Osteoblast (primary cell): ENCODE results near the gene BCL3. TPM values are rescaled to one million over a fixed set of nuclear protein-coding genes. Genes with fewer than 3 reads are reported as not detected.

Experiments
- DNase-seq: peaks from one replicate; pipeline ENCODE4 v3.0.0; 2011; ENCODE audit warnings: low spot score, mixed read lengths; ENCODE audit not compliant: insufficient read length; ENCODE audit errors: missing footprints
- H2AFZ ChIP-seq: 2 replicates; pipeline ENCODE4 v1.6.0; 2011; ENCODE audit warnings: mild to moderate bottlenecking, low read length
- H3K27ac ChIP-seq: 2 replicates; pipeline ENCODE4 v1.5.1; 2011; ENCODE audit warnings: mild to moderate bottlenecking, low read depth, low read length, moderate library complexity
- H3K27me3 ChIP-seq: 2 replicates; pipeline ENCODE4 v1.6.0; 2012; ENCODE audit warnings: mild to moderate bottlenecking, control low read depth, inconsistent platforms, low read length, moderate library complexity; ENCODE audit not compliant: insufficient read depth
- H3K36me3 ChIP-seq: 2 replicates; pipeline ENCODE4 v1.5.1; 2011; ENCODE audit warnings: mild to moderate bottlenecking, low read length, control low read depth, moderate library complexity; ENCODE audit not compliant: insufficient read depth
- H3K4me1 ChIP-seq: 2 replicates; pipeline ENCODE4 v1.5.1; 2011; ENCODE audit warnings: mild to moderate bottlenecking, low read length, control low read depth, moderate library complexity; ENCODE audit not compliant: insufficient read depth
- H3K4me2 ChIP-seq: 2 replicates; pipeline ENCODE4 v1.6.0; 2011; ENCODE audit warnings: mild to moderate bottlenecking, low read length; ENCODE audit not compliant: insufficient read depth
- H3K4me3 ChIP-seq: fragments of 200-600 bp; sonication (generic); 3 replicates; pipeline ENCODE4 v1.5.1; 2012; ENCODE audit warnings: mild to moderate bottlenecking, low read length, inconsistent platforms; ENCODE audit not compliant: insufficient read depth
- H3K79me2 ChIP-seq: 2 replicates; pipeline ENCODE4 v1.6.0; 2012; ENCODE audit warnings: mild to moderate bottlenecking, low read length, control low read depth, inconsistent platforms; ENCODE audit not compliant: insufficient read depth
- H3K9me3 ChIP-seq: 2 replicates; pipeline ENCODE4 v1.5.1; 2011; ENCODE audit warnings: low read depth, low read length, control low read depth
- H4K20me1 ChIP-seq: 2 replicates; pipeline ENCODE4 v1.6.0; 2012; ENCODE audit warnings: mild to moderate bottlenecking, low read length, control low read depth; ENCODE audit not compliant: insufficient read depth
- total RNA-seq: library from RNA; depleted of rRNA; stranded (reverse); fragments of >200 nt; gene quantifications from 2 replicates; pipeline ENCODE4 v1.2.3, GENCODE V29; 2012
- TF ChIP-seq, protein P1 (sequence below): IDR thresholded peaks from 2 replicates; pipeline ENCODE4 v1.5.1; 2011; ENCODE audit warnings: mild to moderate bottlenecking, low read depth, low read length, moderate library complexity; ENCODE audit errors: extremely low read depth

Gene BCL3
- total RNA-seq, 1 donor, result 7.2 TPM

DNA sequence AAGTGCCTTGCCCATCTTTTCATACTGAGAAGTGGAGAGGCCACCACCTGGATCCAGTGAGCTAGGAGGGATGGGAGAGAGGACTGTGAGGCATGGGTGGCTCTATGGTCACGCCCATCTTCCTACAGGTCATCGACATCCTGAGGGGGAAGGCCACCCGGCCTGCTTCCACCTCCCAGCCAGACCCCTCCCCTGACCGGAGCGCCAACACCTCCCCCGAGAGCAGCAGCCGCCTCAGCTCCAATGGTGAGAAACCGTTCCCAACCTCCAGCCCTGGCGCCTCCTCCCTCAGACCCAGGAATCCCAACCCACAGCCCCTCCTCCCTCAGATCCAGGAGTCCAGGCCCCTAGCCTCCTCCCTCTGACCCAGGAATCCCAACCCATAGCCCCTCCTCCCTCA lies 10.1 kb downstream of the BCL3 start:
- peaks cover 15% of the 10 kb centered on the region for H3K79me2 ChIP-seq
- H3K4me1 ChIP-seq, result peaks cover 31% of the 10 kb centered on the region
- no peak overlapping the region for H3K27ac ChIP-seq
- H3K27me3 ChIP-seq, result no peaks in the 10 kb centered on the region
- H3K4me2 ChIP-seq, result no peak overlapping the region
- no peak overlapping the region for H3K4me3 ChIP-seq
- H2AFZ ChIP-seq, result no peak overlapping the region
- peaks cover 13% of the 10 kb centered on the region for H4K20me1 ChIP-seq
- H3K9me3 ChIP-seq, result no peaks in the 10 kb centered on the region
- TF ChIP-seq, protein P1, sequence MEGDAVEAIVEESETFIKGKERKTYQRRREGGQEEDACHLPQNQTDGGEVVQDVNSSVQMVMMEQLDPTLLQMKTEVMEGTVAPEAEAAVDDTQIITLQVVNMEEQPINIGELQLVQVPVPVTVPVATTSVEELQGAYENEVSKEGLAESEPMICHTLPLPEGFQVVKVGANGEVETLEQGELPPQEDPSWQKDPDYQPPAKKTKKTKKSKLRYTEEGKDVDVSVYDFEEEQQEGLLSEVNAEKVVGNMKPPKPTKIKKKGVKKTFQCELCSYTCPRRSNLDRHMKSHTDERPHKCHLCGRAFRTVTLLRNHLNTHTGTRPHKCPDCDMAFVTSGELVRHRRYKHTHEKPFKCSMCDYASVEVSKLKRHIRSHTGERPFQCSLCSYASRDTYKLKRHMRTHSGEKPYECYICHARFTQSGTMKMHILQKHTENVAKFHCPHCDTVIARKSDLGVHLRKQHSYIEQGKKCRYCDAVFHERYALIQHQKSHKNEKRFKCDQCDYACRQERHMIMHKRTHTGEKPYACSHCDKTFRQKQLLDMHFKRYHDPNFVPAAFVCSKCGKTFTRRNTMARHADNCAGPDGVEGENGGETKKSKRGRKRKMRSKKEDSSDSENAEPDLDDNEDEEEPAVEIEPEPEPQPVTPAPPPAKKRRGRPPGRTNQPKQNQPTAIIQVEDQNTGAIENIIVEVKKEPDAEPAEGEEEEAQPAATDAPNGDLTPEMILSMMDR, result no peak
- DNase-seq, result peak; percentile 85
- peaks cover 53% of the 10 kb centered on the region for H3K36me3 ChIP-seq

DNA sequence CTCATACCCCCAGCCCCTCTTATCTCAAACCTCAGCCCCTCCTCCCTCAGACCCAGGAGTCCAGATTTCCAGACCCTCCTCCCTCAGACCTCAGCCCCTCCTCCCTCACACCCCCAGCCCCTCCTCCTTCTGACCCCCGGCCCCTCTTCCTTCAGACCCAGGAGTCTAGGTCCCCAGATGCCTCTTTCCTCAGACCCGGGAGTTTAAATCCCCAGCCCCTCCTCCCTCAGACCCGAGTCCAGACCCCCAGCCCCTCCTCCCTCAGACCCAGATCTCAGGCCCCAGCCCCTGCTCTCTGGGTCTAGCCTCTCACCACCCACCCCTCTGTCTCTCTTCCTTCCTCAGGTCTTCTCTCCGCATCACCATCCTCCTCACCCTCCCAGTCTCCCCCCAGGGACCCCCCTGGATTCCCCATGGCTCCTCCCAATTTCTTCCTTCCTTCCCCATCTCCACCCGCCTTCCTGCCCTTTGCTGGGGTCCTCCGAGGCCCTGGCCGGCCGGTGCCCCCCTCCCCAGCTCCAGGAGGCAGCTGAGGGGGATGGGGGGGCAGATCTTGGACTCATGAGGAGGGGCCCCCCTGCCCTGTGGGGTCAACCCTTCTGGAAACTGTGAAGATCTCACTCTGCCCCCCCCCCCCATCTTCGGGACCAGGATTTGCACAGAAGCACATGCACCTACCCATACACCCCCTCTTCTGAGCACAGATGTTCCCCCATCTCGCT lies 10.7 kb downstream of the BCL3 start:
- H3K36me3 ChIP-seq, result peaks cover 53% of the 10 kb centered on the region
- peaks cover 13% of the 10 kb centered on the region for H3K79me2 ChIP-seq
- H3K9me3 ChIP-seq, result no peaks in the 10 kb centered on the region
- no peak overlapping the region for H3K4me2 ChIP-seq
- no peaks in the 10 kb centered on the region for H3K27me3 ChIP-seq
- no peak overlapping the region for H3K27ac ChIP-seq
- TF ChIP-seq, protein P1, result no peak
- H2AFZ ChIP-seq, result no peak overlapping the region
- peaks cover 25% of the 10 kb centered on the region for H3K4me1 ChIP-seq
- peaks cover 13% of the 10 kb centered on the region for H4K20me1 ChIP-seq
- DNase-seq, result peak; percentile 81
- no peak overlapping the region for H3K4me3 ChIP-seq

DNA sequence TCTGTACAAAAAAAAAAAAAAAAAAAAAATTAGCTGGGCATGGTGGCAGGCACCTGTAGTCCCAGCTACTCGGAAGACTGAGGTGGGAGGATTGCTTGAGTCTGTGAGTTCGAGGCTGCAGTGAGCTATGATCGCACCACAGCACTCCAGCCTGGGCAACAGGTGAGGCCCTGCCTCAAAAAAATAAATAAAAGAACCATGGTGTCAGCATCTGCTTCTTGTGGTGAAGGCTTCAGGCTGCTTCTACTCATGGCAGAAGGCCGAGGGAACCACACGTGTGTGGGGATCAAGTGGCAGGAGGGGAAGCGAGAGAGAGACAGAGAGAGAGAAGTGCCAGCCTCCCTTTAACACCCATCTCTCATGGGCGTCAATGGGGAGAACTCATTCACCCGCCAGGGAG lies 13.5 kb downstream of the BCL3 start:
- no peak for DNase-seq
- TF ChIP-seq, protein P1, result no peak
- H4K20me1 ChIP-seq, result peaks cover 8% of the 10 kb centered on the region
- H3K27me3 ChIP-seq, result no peaks in the 10 kb centered on the region
- H3K27ac ChIP-seq, result no peak overlapping the region
- peaks cover 35% of the 10 kb centered on the region for H3K36me3 ChIP-seq
- peaks cover 7% of the 10 kb centered on the region for H3K4me1 ChIP-seq
- H3K4me2 ChIP-seq, result no peak overlapping the region
- H2AFZ ChIP-seq, result no peak overlapping the region
- H3K9me3 ChIP-seq, result no peaks in the 10 kb centered on the region
- no peaks in the 10 kb centered on the region for H3K79me2 ChIP-seq
- H3K4me3 ChIP-seq, result no peak overlapping the region

DNA sequence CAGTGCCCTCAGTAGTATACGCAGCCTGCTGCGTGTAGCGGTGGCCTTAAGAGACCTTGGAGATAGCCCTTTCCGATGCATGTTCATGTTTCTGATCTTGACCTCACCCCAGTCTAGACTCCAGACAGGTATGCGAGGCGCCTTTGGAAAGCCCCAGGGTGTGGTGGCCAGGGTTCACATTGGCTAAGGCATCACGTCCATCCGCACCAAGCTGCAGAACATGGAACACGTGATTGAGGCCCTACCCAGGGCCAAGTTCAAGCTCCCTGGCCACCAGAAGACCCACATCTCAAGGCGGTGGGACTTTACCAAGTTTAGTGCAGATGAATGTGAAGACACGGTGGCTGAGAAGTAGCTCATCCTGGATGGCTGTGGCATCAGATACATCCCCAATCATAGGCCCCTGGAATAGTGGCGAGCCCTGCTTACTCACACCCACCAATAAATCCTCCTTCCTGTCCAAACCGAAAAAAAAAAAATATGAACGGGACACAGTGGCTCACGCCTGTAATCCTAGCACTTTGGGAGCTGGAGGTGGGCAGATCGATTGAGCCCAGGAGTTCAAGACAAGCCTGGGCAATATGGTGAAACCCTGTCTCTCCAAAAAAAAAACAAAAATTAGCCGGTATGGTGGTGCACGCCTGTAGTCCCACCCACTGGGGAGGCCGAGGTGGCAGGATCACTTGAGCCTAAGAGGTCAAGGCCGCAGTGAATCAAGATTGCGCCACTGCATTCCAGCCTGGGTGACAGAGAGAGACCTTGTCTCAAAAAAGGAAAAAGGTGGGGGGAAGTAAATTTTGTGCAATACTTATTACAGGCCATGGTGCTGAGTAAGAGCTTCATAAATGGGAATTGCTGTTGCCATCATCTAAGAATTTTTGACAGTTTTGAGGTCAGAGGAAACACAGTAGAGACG lies 16.8 kb downstream of the BCL3 start:
- Histone ChIP-seq H3K4me1 (peaks cover 4% of the 10 kb centered on the region), H3K4me3 (no peak overlapping the region)
- TF ChIP-seq, protein P1, result no peak

More for the DNA sequence above, 16.8 kb downstream of the BCL3 start:
- Histone ChIP-seq H3K27ac (no peak overlapping the region), H2AFZ (no peak overlapping the region), H3K79me2 (no peaks in the 10 kb centered on the region), H3K36me3 (peaks cover 9% of the 10 kb centered on the region), H4K20me1 (no peaks in the 10 kb centered on the region), H3K9me3 (no peaks in the 10 kb centered on the region), H3K27me3 (no peaks in the 10 kb centered on the region), H3K4me2 (no peak overlapping the region)
- DNase-seq, result peak; percentile 87
